SK-N-SH treated with all-trans-retinoic acid at 6 μM for 48 hours (cell line): ENCODE results near the gene BCL2A1.
"Not testable (repeated sequence)": the region's sequence is repeated elsewhere in the genome, so short reads cannot be mapped to it uniquely, and the experiment has no call there.

Experiments used
- ARNTL ChIP-seq: fragments of 450-650 bp; formaldehyde crosslinking; IDR thresholded peaks from 2 replicates; pipeline ENCODE4 v1.5.0; 2020; ENCODE audit warnings: low read depth, mild to moderate bottlenecking, moderate library complexity, borderline replicate concordance
- ZFP30 ChIP-seq: fragments of 450-650 bp; formaldehyde crosslinking; IDR thresholded peaks from 2 replicates; pipeline ENCODE4 v1.5.0; 2022; ENCODE audit warnings: mild to moderate bottlenecking, moderate library complexity

- not testable (repeated sequence) for TF ChIP-seq ZFP30, ARNTL (CRISPR knock-in tag)
Measured at GRCh38 chr15:80017139-80017538, 46.1 kb upstream of the BCL2A1 start.
